Caco-2 (cell line): Measurements from ENCODE around the gene SUPT6H. TPM values are rescaled to one million over a fixed set of nuclear protein-coding genes. Genes with fewer than 3 reads are reported as not detected.
A peak's percentile ranks its signal among the peaks of the same experiment; 100 is the strongest.

Experiments
- BruUV-seq: library from RNA; stranded (reverse); fragments of 400-500 nt; replicated peaks from 2 replicates; lab custom pipeline; 2021; lab: Mats Ljungman, UMichigan
- CTCF ChIA-PET: fragments of 300-600 bp; sonication (Branson Sonifier 250); formaldehyde crosslinking; loops from one replicate; lab custom pipeline; 2022; ENCODE audit warnings: antibody characterized with exemption; lab: Charles Lee
- POLR2A ChIA-PET: fragments of 300-600 bp; sonication (Branson Sonifier 250); formaldehyde crosslinking; loops from one replicate; lab custom pipeline; 2022; ENCODE audit warnings: antibody characterized with exemption; lab: Charles Lee
- DNase-seq, 2 experiments: peaks; one replicate each; pipeline versions ENCODE4 v3.0.0 to v3.0.0-alpha.2; 2020 to 2022
- H3K27me3 ChIP-seq: replicated peaks from 2 replicates; pipeline ENCODE4 v1.6.0; 2011; ENCODE audit warnings: low read length; ENCODE audit not compliant: control insufficient read depth, insufficient read depth
- H3K36me3 ChIP-seq: 2 replicates; pipeline ENCODE4 v1.5.1; 2011; ENCODE audit warnings: low read length; ENCODE audit not compliant: control insufficient read depth, insufficient read depth
- H3K4me1 ChIP-seq: fragments of 250-450 bp; sonication (Bioruptor Pico); 2 replicates; pipeline ENCODE4 v1.5.1; 2020; ENCODE audit warnings: mild to moderate bottlenecking
- H3K4me3 ChIP-seq: 2 replicates; pipeline ENCODE4 v1.5.1; 2011; ENCODE audit warnings: low read depth, mild to moderate bottlenecking, control low read depth, low read length
- H3K9me3 ChIP-seq: fragments of 250-450 bp; sonication (Bioruptor Pico); 2 replicates; pipeline ENCODE4 v1.5.1; 2020; ENCODE audit warnings: mild to moderate bottlenecking, moderate library complexity
- H3K27ac Mint-ChIP-seq: one replicate; pipeline ENCODE4 v1.8.0; 2022; ENCODE audit warnings: mixed read lengths; ENCODE audit not compliant: unreplicated experiment
- H3K27me3 Mint-ChIP-seq: one replicate; pipeline ENCODE4 v1.8.0; 2022; ENCODE audit warnings: mixed read lengths; ENCODE audit not compliant: insufficient read depth, unreplicated experiment
- H3K36me3 Mint-ChIP-seq: one replicate; pipeline ENCODE4 v1.8.0; 2022; ENCODE audit warnings: mild to moderate bottlenecking, mixed read lengths; ENCODE audit not compliant: insufficient read depth, unreplicated experiment
- H3K4me1 Mint-ChIP-seq: one replicate; pipeline ENCODE4 v1.8.0; 2022; ENCODE audit warnings: low read depth, mixed read lengths; ENCODE audit not compliant: unreplicated experiment
- H3K4me3 Mint-ChIP-seq: one replicate; pipeline ENCODE4 v1.8.0; 2022; ENCODE audit warnings: mild to moderate bottlenecking, moderate library complexity, mixed read lengths; ENCODE audit not compliant: unreplicated experiment
- H3K9me3 Mint-ChIP-seq: one replicate; pipeline ENCODE4 v1.8.0; 2022; ENCODE audit warnings: mixed read lengths; ENCODE audit not compliant: unreplicated experiment
- CTCF ChIP-seq, 2 experiments: fragments of 200-600 bp in 1 of 2; IDR thresholded peaks; 1 replicate in 1 of 2; 2 replicates in 1 of 2; pipeline versions ENCODE4 v1.5.1 to v1.8.0; 2011 to 2022; ENCODE audit warnings: antibody characterized with exemption in 1 of 2, control low read depth in 1 of 2, inconsistent platforms in 1 of 2, low read depth in 1 of 2, low read length in 1 of 2, mild to moderate bottlenecking in 1 of 2, moderate library complexity in 1 of 2; ENCODE audit not compliant: insufficient read depth in 1 of 2, severe bottlenecking in 1 of 2, unreplicated experiment in 1 of 2
- intact Hi-C: fragments of 100-400 bp; cut with micrococcal nuclease; formaldehyde crosslinking; loops from one replicate; pipeline ENCODE4 v1.10.0; 2022; ENCODE audit not compliant: unreplicated experiment
- total RNA-seq: library from RNA; stranded (reverse); gene quantifications from 2 replicates; pipeline ENCODE4 v1.2.3, GENCODE V29; 2022

The SUPT6H gene
- total RNA-seq, 1 experiment from 2014 or later = 129 TPM

GRCh38 chr17:28675980-28676379 is 14.0 kb downstream of the SUPT6H start:
- ChIA-PET POLR2A (interaction anchor here (1.0 to 1.1 kb wide), 2 partner anchors 31 to 35 kb away, joined by 3 read pairs; partner anchors contain the start of gene BLTP2), CTCF (interaction anchor here (0.7 to 2.1 kb wide), 3 partner anchors 29 to 57 kb away, joined by 3 to 11 read pairs (median 8); partner anchors contain the start of gene BLTP2)
- no TSS peak for BruUV-seq
- intact Hi-C loops = loop anchor here (1.0 kb wide), 2 partner anchors 22 to 31 kb away; partner anchors contain the start of gene BLTP2
- TF ChIP-seq CTCF (IDR thresholded peaks at IDR 0.05; ENCODE audit: insufficient read depth in 1 of 2, low read depth in 1 of 2, low read length in 1 of 2, severe bottlenecking in 1 of 2, unreplicated experiment in 1 of 2) = peak in 1 of 2 experiments; percentile 88
- H3K4me1 Mint-ChIP-seq = no peaks in the 10 kb centered on the region
- no peak overlapping the region for H3K4me3 Mint-ChIP-seq
- peak; percentile 50 to 59 for DNase-seq
- H3K27me3 ChIP-seq = no peaks in the 10 kb centered on the region
- H3K4me1 ChIP-seq = no peaks in the 10 kb centered on the region
- no peak overlapping the region for H3K27ac Mint-ChIP-seq
- H3K36me3 Mint-ChIP-seq = peaks cover 98% of the 10 kb centered on the region
- no peaks in the 10 kb centered on the region for H3K9me3 Mint-ChIP-seq
- H3K36me3 ChIP-seq = peaks cover 18% of the 10 kb centered on the region
- H3K4me3 ChIP-seq = no peak overlapping the region
- H3K27me3 Mint-ChIP-seq = no peaks in the 10 kb centered on the region
- H3K9me3 ChIP-seq = no peaks in the 10 kb centered on the region

GRCh38 chr17:28682655-28683054 is 20.6 kb downstream of the SUPT6H start:
- Mint-ChIP-seq H3K9me3 (no peaks in the 10 kb centered on the region), H3K36me3 (peaks cover 98% of the 10 kb centered on the region), H3K4me1 (no peaks in the 10 kb centered on the region), H3K4me3 (no peak overlapping the region), H3K27me3 (no peaks in the 10 kb centered on the region), H3K27ac (no peak overlapping the region)
- no peak for TF ChIP-seq CTCF (IDR thresholded peaks at IDR 0.05; ENCODE audit: insufficient read depth in 1 of 2, low read depth in 1 of 2, low read length in 1 of 2, severe bottlenecking in 1 of 2, unreplicated experiment in 1 of 2)
- peaks cover 14% of the 10 kb centered on the region for H3K36me3 ChIP-seq
- H3K4me3 ChIP-seq = no peak overlapping the region
- no peak for DNase-seq
- no peaks in the 10 kb centered on the region for H3K9me3 ChIP-seq
- ChIA-PET CTCF (interaction anchor here (1.0 to 1.4 kb wide), 3 partner anchors 37 to 44 kb away, joined by 3 read pairs; partner anchors contain the start of genes RPL23A and TLCD1), POLR2A (interaction anchor here (0.8 to 1.0 kb wide), 2 partner anchors 37 to 38 kb away, joined by 3 to 4 read pairs; partner anchors contain the start of genes BLTP2 and RPL23A)
- intact Hi-C loops = no loop called here
- no peaks in the 10 kb centered on the region for H3K27me3 ChIP-seq
- no peaks in the 10 kb centered on the region for H3K4me1 ChIP-seq
- no TSS peak for BruUV-seq

- Histone ChIP-seq H3K9me3 (no peaks in the 10 kb centered on the region), H3K27me3 (no peaks in the 10 kb centered on the region), H3K4me1 (no peaks in the 10 kb centered on the region), H3K36me3 (peaks cover 20% of the 10 kb centered on the region), H3K4me3 (no peak overlapping the region)
- peak in 1 of 2 experiments; percentile 57 for DNase-seq
- no TSS peak for BruUV-seq
- H3K27me3 Mint-ChIP-seq = no peaks in the 10 kb centered on the region
- H3K9me3 Mint-ChIP-seq = no peaks in the 10 kb centered on the region
- intact Hi-C loops = loop anchor here (1.0 to 2.0 kb wide), 2 partner anchors 13 to 42 kb away; partner anchors contain the start of gene TLCD1
- H3K4me1 Mint-ChIP-seq = no peaks in the 10 kb centered on the region
- ChIA-PET POLR2A (no interaction called here), CTCF (no interaction called here)
- no peak overlapping the region for H3K4me3 Mint-ChIP-seq
- no peak overlapping the region for H3K27ac Mint-ChIP-seq
- TF ChIP-seq CTCF (IDR thresholded peaks at IDR 0.05; ENCODE audit: insufficient read depth in 1 of 2, low read depth in 1 of 2, low read length in 1 of 2, severe bottlenecking in 1 of 2, unreplicated experiment in 1 of 2) = peak in 1 of 2 experiments; percentile 42
- peaks cover 98% of the 10 kb centered on the region for H3K36me3 Mint-ChIP-seq
Observed at GRCh38 chr17:28684963-28685362, 23.0 kb downstream of the SUPT6H start.
